Measurements from ENCODE around the gene OSCP1.
"Not testable (repeated sequence)": the region's sequence is repeated elsewhere in the genome, so short reads cannot be mapped to it uniquely, and the experiment has no call there.

DNA sequence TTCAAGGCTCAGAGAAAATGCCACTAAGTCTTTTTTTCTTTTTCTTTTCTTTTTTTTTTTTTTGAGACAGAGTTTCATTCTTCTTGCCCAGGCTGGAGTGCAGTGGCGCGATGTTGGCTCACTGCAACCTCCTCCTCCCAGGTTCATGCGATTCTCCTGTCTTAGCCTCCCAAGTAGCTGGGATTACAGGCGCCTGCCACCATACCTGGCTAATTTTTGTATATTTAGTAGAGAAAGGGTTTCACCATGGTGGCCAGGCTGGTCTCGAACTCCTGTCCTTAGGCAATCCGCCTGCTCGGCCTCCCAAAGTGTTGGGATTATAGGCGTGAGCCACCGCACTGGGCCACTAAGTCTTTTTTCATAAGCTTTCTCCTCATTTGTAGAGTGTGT, 37.1 kb upstream of the OSCP1 start:
- TF ChIP-seq, protein P1, sequence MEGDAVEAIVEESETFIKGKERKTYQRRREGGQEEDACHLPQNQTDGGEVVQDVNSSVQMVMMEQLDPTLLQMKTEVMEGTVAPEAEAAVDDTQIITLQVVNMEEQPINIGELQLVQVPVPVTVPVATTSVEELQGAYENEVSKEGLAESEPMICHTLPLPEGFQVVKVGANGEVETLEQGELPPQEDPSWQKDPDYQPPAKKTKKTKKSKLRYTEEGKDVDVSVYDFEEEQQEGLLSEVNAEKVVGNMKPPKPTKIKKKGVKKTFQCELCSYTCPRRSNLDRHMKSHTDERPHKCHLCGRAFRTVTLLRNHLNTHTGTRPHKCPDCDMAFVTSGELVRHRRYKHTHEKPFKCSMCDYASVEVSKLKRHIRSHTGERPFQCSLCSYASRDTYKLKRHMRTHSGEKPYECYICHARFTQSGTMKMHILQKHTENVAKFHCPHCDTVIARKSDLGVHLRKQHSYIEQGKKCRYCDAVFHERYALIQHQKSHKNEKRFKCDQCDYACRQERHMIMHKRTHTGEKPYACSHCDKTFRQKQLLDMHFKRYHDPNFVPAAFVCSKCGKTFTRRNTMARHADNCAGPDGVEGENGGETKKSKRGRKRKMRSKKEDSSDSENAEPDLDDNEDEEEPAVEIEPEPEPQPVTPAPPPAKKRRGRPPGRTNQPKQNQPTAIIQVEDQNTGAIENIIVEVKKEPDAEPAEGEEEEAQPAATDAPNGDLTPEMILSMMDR (IDR thresholded peaks at IDR 0.05) = not testable (repeated sequence)
- not testable (repeated sequence) for TF ChIP-seq POLR2A, POLR2AphosphoS5 (IDR thresholded peaks at IDR 0.05)
